ENCODE data around the gene TLR5. TPM values are rescaled to one million over a fixed set of nuclear protein-coding genes. Genes with fewer than 3 reads are reported as not detected.

TLR5 gene, protein sequence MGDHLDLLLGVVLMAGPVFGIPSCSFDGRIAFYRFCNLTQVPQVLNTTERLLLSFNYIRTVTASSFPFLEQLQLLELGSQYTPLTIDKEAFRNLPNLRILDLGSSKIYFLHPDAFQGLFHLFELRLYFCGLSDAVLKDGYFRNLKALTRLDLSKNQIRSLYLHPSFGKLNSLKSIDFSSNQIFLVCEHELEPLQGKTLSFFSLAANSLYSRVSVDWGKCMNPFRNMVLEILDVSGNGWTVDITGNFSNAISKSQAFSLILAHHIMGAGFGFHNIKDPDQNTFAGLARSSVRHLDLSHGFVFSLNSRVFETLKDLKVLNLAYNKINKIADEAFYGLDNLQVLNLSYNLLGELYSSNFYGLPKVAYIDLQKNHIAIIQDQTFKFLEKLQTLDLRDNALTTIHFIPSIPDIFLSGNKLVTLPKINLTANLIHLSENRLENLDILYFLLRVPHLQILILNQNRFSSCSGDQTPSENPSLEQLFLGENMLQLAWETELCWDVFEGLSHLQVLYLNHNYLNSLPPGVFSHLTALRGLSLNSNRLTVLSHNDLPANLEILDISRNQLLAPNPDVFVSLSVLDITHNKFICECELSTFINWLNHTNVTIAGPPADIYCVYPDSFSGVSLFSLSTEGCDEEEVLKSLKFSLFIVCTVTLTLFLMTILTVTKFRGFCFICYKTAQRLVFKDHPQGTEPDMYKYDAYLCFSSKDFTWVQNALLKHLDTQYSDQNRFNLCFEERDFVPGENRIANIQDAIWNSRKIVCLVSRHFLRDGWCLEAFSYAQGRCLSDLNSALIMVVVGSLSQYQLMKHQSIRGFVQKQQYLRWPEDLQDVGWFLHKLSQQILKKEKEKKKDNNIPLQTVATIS
- polyA plus RNA-seq, result 1.1 TPM

DNA sequence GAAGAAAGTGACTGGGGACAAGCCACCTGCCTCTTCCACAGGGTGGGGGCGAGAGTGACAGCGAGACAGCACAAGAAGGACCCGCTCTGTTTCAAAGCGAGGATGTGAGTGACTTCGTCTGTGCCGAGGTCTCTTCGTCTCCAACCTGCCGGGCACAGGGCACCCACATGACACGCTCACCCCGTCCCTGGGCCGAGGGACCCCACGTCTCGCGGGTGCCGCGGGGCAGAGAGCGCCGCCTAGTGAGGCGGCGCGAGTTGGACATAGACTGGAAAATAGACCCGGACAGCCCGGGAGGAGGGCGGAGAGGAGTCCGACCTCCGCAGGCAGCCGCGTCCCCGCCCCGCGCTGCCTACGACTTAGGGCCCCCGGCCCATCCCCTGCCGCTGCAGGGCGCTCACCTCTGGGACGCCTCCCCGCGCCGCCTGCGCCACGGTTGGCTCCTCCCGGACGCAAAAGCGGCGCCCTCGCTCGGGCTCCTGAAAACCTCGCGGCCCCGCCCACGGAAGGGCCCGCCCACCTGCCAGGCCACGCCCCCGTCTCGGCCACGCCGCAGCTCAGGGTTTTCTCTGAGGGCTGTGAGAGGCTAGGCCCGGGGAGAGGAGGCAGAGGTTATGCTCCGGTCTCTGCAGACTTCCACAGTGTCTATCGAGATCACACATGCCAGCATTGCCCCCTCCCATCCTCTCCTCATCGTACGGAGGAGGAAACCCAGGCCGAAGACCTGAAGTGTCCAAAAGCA, at the start of gene TLR5:
TLR5 (minus strand) TSS at position 454 of the 742 bp plus-strand sequence. CDS start 30,217 bp downstream, outside the sequence.
- Mint-ChIP-seq H3K9me3 (peaks cover 0 to 4% (median 4%) of the 10 kb centered on the region in 3 donors), H3K4me3 (peak within 1 kb of the TSS; percentile 73 to 92 (median 82)), H3K27ac (peak within 1 kb of the TSS in 1 of 3 donors; percentile 91), H3K36me3 (no peaks in the 10 kb centered on the region), H3K4me1 (peaks cover 8 to 12% (median 9%) of the 10 kb centered on the region in 3 donors), H3K27me3 (peaks cover 4% of the 10 kb centered on the region)

DNA sequence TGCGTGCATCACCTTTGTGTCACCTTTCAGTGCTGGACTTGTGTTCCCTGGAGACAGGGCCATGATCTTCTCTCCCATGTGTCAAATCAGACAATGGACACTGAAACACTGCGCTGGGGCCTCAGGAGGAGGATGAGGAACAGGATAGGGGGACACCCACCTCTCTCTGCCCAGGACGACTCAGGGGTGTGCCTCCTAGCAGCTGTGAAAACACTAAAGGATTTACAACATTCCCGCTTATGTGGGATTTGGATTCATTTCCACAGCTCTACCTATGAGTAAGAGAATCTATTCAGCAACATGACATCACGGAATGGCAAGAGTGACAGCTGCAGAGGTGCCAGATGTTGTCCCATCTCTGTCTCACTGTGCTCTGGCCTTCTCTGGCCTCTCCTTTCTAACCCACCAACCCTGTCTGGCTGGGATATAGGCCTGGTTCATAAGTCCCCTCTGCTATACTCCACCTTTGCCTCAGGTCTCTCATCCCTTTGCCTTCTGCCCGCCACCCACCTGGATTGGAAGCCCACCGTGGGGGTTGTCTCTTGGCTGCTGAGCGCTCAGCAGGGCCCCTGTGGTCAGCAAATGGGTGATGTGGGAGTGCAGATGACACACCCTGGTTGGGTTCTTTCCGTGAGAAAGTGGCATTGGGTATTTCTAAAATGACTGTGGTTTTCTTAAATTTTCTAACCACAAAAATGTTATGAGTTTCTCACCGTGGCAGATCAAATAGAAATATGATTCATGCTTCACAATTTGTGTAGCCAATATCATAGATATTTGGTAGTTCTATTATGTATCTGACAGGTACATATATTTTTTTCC, 47.1 kb upstream of the TLR5 start:
- Mint-ChIP-seq H3K36me3 (no peaks in the 10 kb centered on the region), H3K9me3 (no peaks in the 10 kb centered on the region), H3K4me1 (peaks cover 0 to 5% (median 0%) of the 10 kb centered on the region in 3 donors), H3K4me3 (no peak overlapping the region), H3K27me3 (peaks cover 9% of the 10 kb centered on the region), H3K27ac (peak overlapping the region in 1 of 3 donors; percentile 47)

DNA sequence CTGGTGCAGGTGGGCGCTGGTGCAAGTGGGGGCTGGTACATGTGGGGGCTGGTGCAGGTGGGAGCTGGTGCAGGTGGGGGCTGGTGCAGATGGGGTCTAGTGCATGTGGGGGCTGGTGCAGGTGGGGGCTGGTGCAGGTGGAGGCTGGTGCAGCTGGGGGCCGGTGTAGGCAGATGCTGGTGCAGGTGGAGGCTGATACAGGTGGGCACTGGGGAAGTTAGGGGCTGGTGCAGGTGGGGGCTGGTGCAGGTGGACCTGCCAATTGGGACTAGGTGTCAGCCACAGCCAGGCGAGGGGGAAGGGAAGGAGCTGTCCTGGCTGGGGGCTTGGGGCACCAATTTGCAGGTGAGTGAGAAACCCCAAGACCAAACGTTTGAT, 46.5 kb upstream of the TLR5 start:
- no peak overlapping the region for H3K27ac Mint-ChIP-seq
- no peaks in the 10 kb centered on the region for H3K9me3 Mint-ChIP-seq
- H3K4me3 Mint-ChIP-seq, result no peak overlapping the region
- H3K27me3 Mint-ChIP-seq, result peaks cover 10% of the 10 kb centered on the region
- H3K4me1 Mint-ChIP-seq, result peaks cover 0 to 5% (median 1%) of the 10 kb centered on the region in 3 donors
- H3K36me3 Mint-ChIP-seq, result no peaks in the 10 kb centered on the region

DNA sequence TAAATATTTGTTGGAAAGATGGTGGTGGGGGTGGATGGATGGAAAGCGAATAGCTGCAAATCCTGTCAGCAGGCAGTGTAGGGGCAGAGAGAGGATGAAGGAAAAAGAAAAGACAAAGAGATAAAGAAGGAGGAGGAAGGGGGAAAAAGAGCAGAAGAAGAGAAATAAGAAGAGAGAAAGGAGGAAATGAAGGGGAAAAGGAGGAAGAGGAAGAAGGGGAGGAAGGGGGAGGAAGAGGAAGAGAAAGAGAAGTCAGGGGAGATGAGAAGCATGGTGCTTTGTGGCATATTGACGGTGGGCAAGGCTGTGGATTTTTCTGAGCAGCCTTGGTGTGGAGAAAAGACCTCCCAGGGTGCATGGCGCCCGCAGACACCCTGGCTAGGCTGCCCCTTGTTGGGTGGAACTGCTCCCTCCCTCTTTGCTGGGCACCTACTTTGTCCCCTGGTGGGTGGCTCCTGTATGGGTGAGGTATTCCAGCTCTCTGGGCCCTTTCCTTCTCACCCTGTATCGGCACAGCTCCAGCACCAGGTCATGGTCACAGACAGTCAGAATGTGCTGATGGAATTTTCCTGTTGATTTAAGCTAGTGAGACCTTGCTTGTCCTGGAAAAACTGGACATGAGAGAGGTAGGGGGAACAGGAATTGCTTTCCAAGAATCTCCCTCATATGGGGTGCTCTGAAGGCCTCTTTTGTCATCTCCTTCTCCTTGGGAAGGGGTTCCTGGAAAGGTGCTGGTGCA, 45.7 kb upstream of the TLR5 start:
- H3K4me3 Mint-ChIP-seq, result no peak overlapping the region
- peaks cover 10% of the 10 kb centered on the region for H3K27me3 Mint-ChIP-seq
- H3K9me3 Mint-ChIP-seq, result no peaks in the 10 kb centered on the region
- H3K36me3 Mint-ChIP-seq, result no peaks in the 10 kb centered on the region
- H3K4me1 Mint-ChIP-seq, result peaks cover 0 to 5% (median 1%) of the 10 kb centered on the region in 3 donors
- no peak overlapping the region for H3K27ac Mint-ChIP-seq

DNA sequence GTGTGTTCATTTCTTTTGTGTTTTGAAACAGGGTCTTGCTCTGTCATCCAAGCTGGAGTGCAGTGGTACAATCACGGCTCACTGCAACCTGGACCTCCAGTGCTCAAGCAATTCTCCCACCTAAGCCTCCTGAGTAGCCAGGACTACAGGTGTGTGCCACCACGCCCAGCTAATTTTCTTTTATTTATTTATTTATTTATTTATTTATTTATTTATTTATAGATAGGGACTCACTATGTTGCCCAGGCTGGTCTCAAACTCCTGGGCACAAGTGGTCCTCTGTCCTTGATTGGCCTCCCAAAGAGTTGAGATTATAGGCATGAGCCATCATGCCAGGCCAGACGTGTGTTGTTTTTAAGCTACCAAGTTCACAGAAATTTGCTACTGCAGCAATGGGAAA, 43.8 kb upstream of the TLR5 start:
- no peaks in the 10 kb centered on the region for H3K36me3 Mint-ChIP-seq
- H3K9me3 Mint-ChIP-seq, result no peaks in the 10 kb centered on the region
- peaks cover 5% of the 10 kb centered on the region for H3K27me3 Mint-ChIP-seq
- peaks cover 0 to 5% (median 1%) of the 10 kb centered on the region in 3 donors for H3K4me1 Mint-ChIP-seq
- no peak overlapping the region for H3K4me3 Mint-ChIP-seq
- no peak overlapping the region for H3K27ac Mint-ChIP-seq

DNA sequence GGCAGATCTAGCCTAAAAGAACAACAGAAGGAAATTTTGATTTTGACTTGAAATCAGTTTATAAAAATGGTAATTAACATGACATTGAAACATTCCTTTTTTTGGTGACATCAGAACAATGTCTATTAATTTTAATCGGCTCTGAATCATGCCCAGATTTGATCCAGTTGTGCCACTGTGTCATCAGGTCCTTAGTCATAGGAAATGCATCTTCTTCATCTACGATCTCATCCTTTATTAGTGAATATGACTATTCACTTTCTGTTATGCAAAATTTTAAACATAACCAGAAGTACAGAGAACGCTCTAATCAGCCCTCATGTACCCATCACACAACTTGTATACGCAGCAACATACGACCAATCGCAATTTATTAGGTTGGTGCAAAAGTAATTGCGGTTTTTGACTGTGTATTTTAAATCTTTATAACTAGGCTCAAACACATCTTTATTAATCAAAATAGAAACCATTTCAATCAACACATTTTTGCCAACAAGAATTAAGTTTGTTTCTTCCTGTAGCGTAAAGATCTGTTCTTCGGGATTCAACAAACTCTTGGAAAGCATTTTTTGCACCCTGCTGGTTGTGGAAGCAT, 40.3 kb upstream of the TLR5 start:
- no peak overlapping the region for H3K27ac Mint-ChIP-seq

DNA sequence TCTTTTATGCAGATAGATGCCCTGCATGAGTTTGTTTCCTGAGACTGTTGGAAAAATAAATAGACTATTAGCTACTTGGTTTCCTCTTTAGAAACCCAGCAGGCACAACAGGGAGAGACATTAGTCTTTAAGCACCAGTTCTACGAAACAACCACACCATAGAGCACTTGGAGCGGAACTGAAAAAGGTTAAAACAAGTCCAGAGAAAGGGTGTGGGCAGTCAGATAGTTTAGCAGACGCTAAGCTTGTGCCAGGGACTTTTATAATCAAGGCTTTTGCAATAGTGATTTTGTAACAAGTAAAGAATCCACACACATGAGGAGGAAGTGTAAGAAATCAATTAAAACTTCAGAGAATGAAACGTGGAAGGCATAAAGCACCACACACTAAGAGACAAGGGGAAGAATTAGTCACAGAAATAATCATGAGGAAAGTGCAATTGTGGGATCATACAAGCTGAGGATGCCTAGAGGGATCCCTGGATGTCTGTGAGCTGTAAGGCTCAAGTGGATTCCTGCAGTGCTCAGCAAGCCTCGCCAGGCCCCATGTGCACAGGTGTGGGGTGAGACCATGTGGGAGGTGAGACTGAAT, 37.8 kb upstream of the TLR5 start:
- H3K27ac Mint-ChIP-seq, result no peak overlapping the region
- H3K36me3 Mint-ChIP-seq, result peaks cover 2% of the 10 kb centered on the region
- H3K4me3 Mint-ChIP-seq, result no peak overlapping the region
- peaks cover 0 to 3% (median 0%) of the 10 kb centered on the region in 3 donors for H3K4me1 Mint-ChIP-seq
- peaks cover 21% of the 10 kb centered on the region for H3K27me3 Mint-ChIP-seq
- no peaks in the 10 kb centered on the region for H3K9me3 Mint-ChIP-seq

More for the DNA sequence above, 40.3 kb upstream of the TLR5 start:
- H3K9me3 Mint-ChIP-seq, result no peaks in the 10 kb centered on the region
- H3K4me3 Mint-ChIP-seq, result no peak overlapping the region
- H3K4me1 Mint-ChIP-seq, result peaks cover 0 to 3% (median 0%) of the 10 kb centered on the region in 3 donors
- H3K27me3 Mint-ChIP-seq, result peaks cover 19% of the 10 kb centered on the region
- H3K36me3 Mint-ChIP-seq, result no peaks in the 10 kb centered on the region

DNA sequence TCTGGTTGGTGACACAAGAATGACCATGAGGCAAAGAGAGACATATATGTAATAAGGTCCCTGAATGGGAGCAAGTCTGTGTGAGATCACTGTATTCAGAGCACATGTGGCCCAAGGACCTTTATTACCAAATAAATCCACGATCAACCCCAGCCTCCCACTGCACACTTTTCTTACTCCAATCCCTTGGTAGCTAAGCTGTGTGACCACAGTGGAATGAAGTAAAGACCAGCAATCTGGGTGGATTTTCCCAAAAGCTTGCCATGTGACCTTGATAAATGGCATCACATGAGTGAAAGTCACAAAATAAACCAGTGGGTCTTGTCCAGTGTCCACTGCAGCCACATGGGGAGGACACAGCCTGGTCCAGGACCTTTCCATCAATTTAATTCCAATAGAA, 36.7 kb upstream of the TLR5 start:
- Mint-ChIP-seq H3K36me3 (peaks cover 2% of the 10 kb centered on the region), H3K27ac (no peak overlapping the region), H3K4me3 (no peak overlapping the region), H3K4me1 (peaks cover 0 to 3% (median 0%) of the 10 kb centered on the region in 3 donors), H3K27me3 (peaks cover 17% of the 10 kb centered on the region), H3K9me3 (no peaks in the 10 kb centered on the region)

DNA sequence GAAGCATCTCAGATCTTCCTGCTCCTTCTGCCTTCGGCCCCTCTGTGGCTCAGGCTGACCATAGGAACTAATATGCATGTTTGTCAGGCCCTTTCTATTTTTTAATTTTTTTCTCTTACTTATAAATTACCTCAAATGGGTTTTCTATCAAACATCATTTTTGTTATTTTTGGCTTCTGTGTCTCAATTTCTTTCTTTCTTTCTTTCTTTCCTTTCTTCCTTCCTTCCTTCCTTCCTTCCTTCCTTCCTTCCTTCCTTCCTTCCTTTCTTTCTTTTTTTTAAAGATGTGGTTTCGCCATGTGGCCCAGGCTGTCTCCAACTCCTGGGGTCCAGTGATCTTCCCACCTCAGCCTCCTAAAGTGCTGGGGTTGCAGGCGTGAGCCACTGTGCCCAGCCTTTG, 36.2 kb upstream of the TLR5 start:
- Mint-ChIP-seq H3K27me3 (peaks cover 17% of the 10 kb centered on the region), H3K9me3 (no peaks in the 10 kb centered on the region), H3K36me3 (peaks cover 2% of the 10 kb centered on the region), H3K27ac (no peak overlapping the region), H3K4me1 (peaks cover 0 to 1% (median 0%) of the 10 kb centered on the region in 3 donors), H3K4me3 (no peak overlapping the region)

DNA sequence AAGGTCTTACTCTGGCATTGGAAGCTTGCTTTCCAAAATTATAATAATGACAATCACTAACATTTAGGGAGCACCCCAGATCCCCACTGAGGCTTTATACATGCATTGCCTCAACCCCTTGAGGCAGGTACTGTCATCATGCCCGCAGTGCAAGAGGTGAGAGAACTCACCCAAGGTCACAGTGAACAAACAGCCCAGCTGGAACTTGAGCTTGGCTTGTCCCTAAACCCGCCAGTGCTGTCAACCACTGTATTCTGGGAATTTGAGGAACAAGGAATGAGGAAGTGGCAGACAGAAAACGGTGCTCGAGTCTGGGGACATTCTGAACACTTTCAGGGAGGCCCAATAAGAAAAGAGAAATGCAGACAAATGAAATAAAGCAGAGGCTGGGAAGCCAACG, 34.6 kb upstream of the TLR5 start:
- Mint-ChIP-seq H3K4me3 (no peak overlapping the region), H3K36me3 (peaks cover 2% of the 10 kb centered on the region), H3K9me3 (no peaks in the 10 kb centered on the region), H3K4me1 (peaks cover 0 to 1% (median 0%) of the 10 kb centered on the region in 3 donors), H3K27me3 (peaks cover 17% of the 10 kb centered on the region), H3K27ac (no peak overlapping the region)

DNA sequence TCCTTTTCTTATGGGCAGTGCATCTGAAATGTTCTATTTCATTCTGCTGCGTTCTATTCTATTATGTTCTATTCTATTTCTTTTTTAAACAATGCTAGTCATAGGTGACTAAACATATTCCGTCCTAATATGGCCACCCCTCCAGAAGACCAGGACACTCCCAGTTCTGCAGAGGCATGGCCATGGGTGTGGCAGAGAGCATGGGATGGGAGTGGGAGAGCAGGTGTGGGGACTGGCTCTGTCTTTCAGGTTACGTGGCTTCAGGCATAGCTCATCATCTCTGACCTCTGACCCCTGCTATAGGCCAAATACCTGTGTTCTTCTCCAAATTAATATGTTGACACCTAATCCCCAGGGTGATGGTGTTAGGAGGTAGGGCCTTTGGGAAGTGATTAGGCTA, 33.4 kb upstream of the TLR5 start:
- H3K36me3 Mint-ChIP-seq, result peaks cover 5% of the 10 kb centered on the region
- no peaks in the 10 kb centered on the region for H3K9me3 Mint-ChIP-seq
- peaks cover 14% of the 10 kb centered on the region for H3K27me3 Mint-ChIP-seq
- no peak overlapping the region for H3K27ac Mint-ChIP-seq
- peaks cover 0 to 1% (median 0%) of the 10 kb centered on the region in 3 donors for H3K4me1 Mint-ChIP-seq
- no peak overlapping the region for H3K4me3 Mint-ChIP-seq

DNA sequence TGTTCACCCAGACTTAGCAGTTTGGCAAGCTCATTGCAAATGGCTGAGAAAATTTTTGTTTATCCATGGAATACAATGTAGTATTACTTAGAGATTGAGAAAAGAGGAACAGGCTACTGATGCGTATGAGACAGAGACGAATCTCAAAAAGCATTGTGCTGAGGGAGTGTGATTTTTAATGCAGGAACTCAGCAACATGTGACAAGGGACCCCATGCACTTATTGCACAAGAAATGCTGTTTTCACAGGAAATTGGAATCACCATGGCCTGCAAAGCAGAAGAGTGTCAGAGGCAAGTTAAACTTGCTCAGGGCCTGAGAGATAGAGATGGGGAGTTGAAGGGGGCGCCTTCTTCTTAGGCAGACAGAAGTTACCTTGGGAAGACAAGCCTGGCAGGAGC, 32.6 kb upstream of the TLR5 start:
- H3K27me3 Mint-ChIP-seq, result peaks cover 11% of the 10 kb centered on the region
- H3K36me3 Mint-ChIP-seq, result peaks cover 5% of the 10 kb centered on the region
- no peaks in the 10 kb centered on the region for H3K9me3 Mint-ChIP-seq
- H3K4me1 Mint-ChIP-seq, result peaks cover 0 to 1% (median 0%) of the 10 kb centered on the region in 3 donors
- H3K27ac Mint-ChIP-seq, result no peak overlapping the region
- H3K4me3 Mint-ChIP-seq, result no peak overlapping the region

DNA sequence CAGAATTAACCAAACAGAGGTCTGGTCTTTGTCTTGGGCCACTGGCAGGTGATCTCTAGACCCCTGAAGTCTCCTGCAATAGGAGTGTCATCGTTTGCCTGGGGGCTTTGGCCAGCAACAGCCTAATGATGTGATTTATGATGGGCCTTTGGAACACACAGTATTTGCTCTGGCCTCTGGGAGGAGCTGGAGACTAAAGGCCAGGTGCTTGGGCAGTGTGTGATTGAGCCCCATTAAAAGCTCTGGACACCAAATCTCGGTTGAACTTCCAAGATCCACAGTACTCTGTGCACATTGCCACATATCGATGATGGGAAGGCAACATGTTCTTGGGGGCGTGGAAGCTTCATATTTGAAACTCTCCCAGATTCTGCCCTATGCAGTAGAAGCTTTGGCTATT, 32.0 kb upstream of the TLR5 start:
- peaks cover 5% of the 10 kb centered on the region for H3K36me3 Mint-ChIP-seq
- peaks cover 0 to 1% (median 0%) of the 10 kb centered on the region in 3 donors for H3K9me3 Mint-ChIP-seq
- H3K4me1 Mint-ChIP-seq, result peaks cover 0 to under 1% (median 0%) of the 10 kb centered on the region in 3 donors
- peaks cover 10% of the 10 kb centered on the region for H3K27me3 Mint-ChIP-seq
- H3K27ac Mint-ChIP-seq, result no peak overlapping the region
- H3K4me3 Mint-ChIP-seq, result no peak overlapping the region

Measured in IgD-negative memory B cell (primary cell).